GM12878 (cell line): ENCODE measurements around the gene ZNF423. TPM values are rescaled to one million over a fixed set of nuclear protein-coding genes. Genes with fewer than 3 reads are reported as not detected.

Experiments used
- ATAC-seq: fragments of 200-7000 bp; cut with Tn5 transposase; 3 replicates; pipeline ENCODE4 v1.9.1; 2020; ENCODE audit warnings: mild to moderate bottlenecking, moderate library complexity
- BruUV-seq: library from RNA; stranded (reverse); fragments of 400-500 nt; replicated peaks from 2 replicates; lab custom pipeline; 2021; lab: Mats Ljungman, UMichigan
- CTCF ChIA-PET: fragments of 300-600 bp; sonication (Branson Sonifier 250); formaldehyde crosslinking; extraction: SDS; loops from one replicate; lab custom pipeline; 2021; ENCODE audit warnings: inconsistent platforms; lab: Yijun Ruan, JAX
- POLR2A ChIA-PET: fragments of 350-600 bp; formaldehyde crosslinking; extraction: SDS; loops from one replicate; lab custom pipeline; 2021; ENCODE audit warnings: inconsistent platforms; lab: Charles Lee
- RAD21 ChIA-PET: fragments of 300-600 bp; sonication (Branson Sonifier 250); formaldehyde crosslinking; loops from one replicate; lab custom pipeline; 2023; ENCODE audit warnings: antibody characterized with exemption; ENCODE audit not compliant: unreplicated experiment; lab: Charles Lee
- SMC1A ChIA-PET: fragments of 300-600 bp; sonication (Branson Sonifier 250); formaldehyde crosslinking; loops from one replicate; lab custom pipeline; 2023; ENCODE audit not compliant: unreplicated experiment, uncharacterized antibody; lab: Charles Lee
- DNase-seq: peaks from one replicate; pipeline ENCODE4 v3.0.0-alpha.2; 2011; ENCODE audit warnings: low read depth, low spot score
- FAIRE-seq: peaks from 3 replicates; lab custom pipeline; 2011; peaks lifted over from hg19 to GRCh38; lab: Jason Lieb, UNC
- H2AFZ ChIP-seq: 2 replicates; pipeline ENCODE4 v1.6.0; 2011; ENCODE audit warnings: low read depth, low read length, control low read depth; ENCODE audit not compliant: control insufficient read depth
- H3K27ac ChIP-seq: 2 replicates; pipeline ENCODE4 v1.5.1; 2011; ENCODE audit warnings: control low read depth; ENCODE audit not compliant: control insufficient read depth, insufficient read depth
- H3K27me3 ChIP-seq, 2 experiments: replicated peaks in 1 of 2; 2 replicates each; pipeline versions ENCODE4 v1.6.0 to v1.6.1; 2011; ENCODE audit warnings: low read length in 1 of 2; ENCODE audit not compliant: control insufficient read depth in 2 of 2, insufficient read depth in 2 of 2
- H3K36me3 ChIP-seq, 2 experiments: 2 replicates each; pipeline ENCODE4 v1.5.1; 2011; ENCODE audit warnings: low read length in 1 of 2; ENCODE audit not compliant: control insufficient read depth in 2 of 2, insufficient read depth in 2 of 2
- H3K4me1 ChIP-seq: 2 replicates; pipeline ENCODE4 v1.6.1; 2011; ENCODE audit warnings: mild to moderate bottlenecking, low read length, moderate library complexity, mixed read lengths; ENCODE audit not compliant: control insufficient read depth, insufficient read depth
- H3K4me2 ChIP-seq: 2 replicates; pipeline ENCODE4 v1.6.0; 2011; ENCODE audit warnings: control low read depth; ENCODE audit not compliant: control insufficient read depth, insufficient read depth
- H3K4me3 ChIP-seq: fragments of 200-600 bp; sonication (generic); 2 replicates; pipeline ENCODE4 v1.5.1; 2016
- H3K79me2 ChIP-seq: 2 replicates; pipeline ENCODE4 v1.6.0; 2011; ENCODE audit warnings: low read length; ENCODE audit not compliant: control insufficient read depth, insufficient read depth
- H3K9ac ChIP-seq: 2 replicates; pipeline ENCODE4 v1.8.0; 2011; ENCODE audit warnings: low read length, control low read depth, mixed read lengths; ENCODE audit not compliant: control insufficient read depth, insufficient read depth
- H3K9me3 ChIP-seq: replicated peaks from 3 replicates; pipeline ENCODE4 v1.5.1; 2011; ENCODE audit warnings: mild to moderate bottlenecking, low read length; ENCODE audit not compliant: control insufficient read depth, insufficient read depth
- H4K20me1 ChIP-seq: 2 replicates; pipeline ENCODE4 v1.6.0; 2011; ENCODE audit not compliant: control insufficient read depth, insufficient read depth
- ASH2L ChIP-seq: fragments of 300-600, 200-600 bp; sonication (generic); IDR thresholded peaks from 2 replicates; pipeline ENCODE4 v1.6.1; 2017; ENCODE audit warnings: low read depth, mild to moderate bottlenecking, borderline replicate concordance
- ATF7 ChIP-seq: fragments of 450-650 bp; IDR thresholded peaks from 2 replicates; pipeline ENCODE4 v1.6.1; 2016; ENCODE audit warnings: low read depth, mild to moderate bottlenecking
- CTCF ChIP-seq, 3 experiments: IDR thresholded peaks in 2 of 3; conservative IDR thresholded peaks in 1 of 3; 2 replicates each; pipeline ENCODE4 v1.5.1; 2011; ENCODE audit warnings: low read depth in 3 of 3, low read length in 3 of 3, mild to moderate bottlenecking in 3 of 3, control low read depth in 2 of 3, moderate library complexity in 2 of 3, inconsistent platforms in 1 of 3, mixed read lengths in 1 of 3; ENCODE audit not compliant: control insufficient read depth in 2 of 3, insufficient read depth in 1 of 3; ENCODE audit errors: extremely low read depth in 1 of 3
- E4F1 ChIP-seq: fragments of 450-650 bp; IDR thresholded peaks from 2 replicates; pipeline ENCODE4 v1.6.1; 2018; ENCODE audit warnings: borderline replicate concordance, mild to moderate bottlenecking; ENCODE audit not compliant: partially characterized antibody
- IKZF1 ChIP-seq: fragments of 450-650 bp; conservative IDR thresholded peaks from 2 replicates; pipeline ENCODE4 v1.6.1; 2017; ENCODE audit warnings: antibody characterized with exemption, mild to moderate bottlenecking
- IRF3 ChIP-seq: fragments of 450-650 bp; IDR thresholded peaks from 2 replicates; pipeline ENCODE4 v1.6.1; 2014; ENCODE audit warnings: mild to moderate bottlenecking
- LARP7 ChIP-seq: fragments of 450-650 bp; IDR thresholded peaks from 2 replicates; pipeline ENCODE4 v1.6.1; 2017; ENCODE audit warnings: mild to moderate bottlenecking
- MLLT1 ChIP-seq: fragments of 450-650 bp; IDR thresholded peaks from 2 replicates; pipeline ENCODE4 v1.6.1; 2016; ENCODE audit warnings: mild to moderate bottlenecking
- NFYA ChIP-seq: IDR thresholded peaks from 2 replicates; pipeline ENCODE4 v1.6.1; 2011; ENCODE audit warnings: low read depth, mild to moderate bottlenecking, low read length, improper control_type of control experiment, borderline replicate concordance
- POLR2AphosphoS5 ChIP-seq: IDR thresholded peaks from 2 replicates; pipeline ENCODE4 v1.6.1; 2011; ENCODE audit warnings: mild to moderate bottlenecking, low read length, inconsistent platforms
- ZBTB11 ChIP-seq: fragments of 450-650 bp; formaldehyde crosslinking; IDR thresholded peaks from 2 replicates; pipeline ENCODE4 v1.5.0; 2022; ENCODE audit warnings: mild to moderate bottlenecking, missing genetic modification characterization
- ZNF217 ChIP-seq: fragments of 450-650 bp; IDR thresholded peaks from 2 replicates; pipeline ENCODE4 v1.6.1; 2017; ENCODE audit warnings: antibody characterized with exemption, mild to moderate bottlenecking
- WGBS: methylation state at CpG from one replicate; pipeline ENCODE4 v1.1.6; 2016; ENCODE audit warnings: low lambda C conversion rate; ENCODE audit not compliant: insufficient replicate concordance, insufficient coverage; ENCODE audit errors: missing lambda C conversion rate; 5-methylcytosine and 5-hydroxymethylcytosine counted together
- in situ Hi-C: fragments of 300-500 bp; cut with MboI; formaldehyde crosslinking; loops from 9 replicates; pipeline ENCODE4 v1.14.3; 2018; ENCODE audit warnings: mixed read lengths
- intact Hi-C: fragments of 100-400 bp; cut with micrococcal nuclease; formaldehyde crosslinking; loops from one replicate; pipeline ENCODE4 v1.14.2; 2022; ENCODE audit not compliant: unreplicated experiment
- polyA plus RNA-seq, 11 experiments: library from polyadenylated mRNA; depleted of rRNA in 4 of 11; unstranded in 6 of 11; stranded (reverse) in 5 of 11; fragments of >200 nt; fragmentation: Nextera tagmentation in 4 of 11; fragmentation: Illumina TruSeq in 1 of 11; extraction: Ambion mirVana in 4 of 11; extraction: Trizol in 1 of 11; gene quantifications; 1 replicate in 1 of 11; 2 replicates in 10 of 11; pipeline versions ENCODE4 v1.2.1 to v1.2.3, GENCODE V29; 2011 to 2016; ENCODE audit warnings: inconsistent platforms in 2 of 11, missing spikeins in 2 of 11, low read depth in 1 of 11
- total RNA-seq, 4 experiments: library from RNA; depleted of rRNA in 3 of 4; stranded (reverse); fragments of >200 nt in 3 of 4; fragmentation: Illumina TruSeq in 1 of 4; extraction: Trizol in 1 of 4; gene quantifications; 2 replicates each; pipeline versions ENCODE4 v1.2.1 to v1.2.3, GENCODE V29; 2013 to 2021

The ZNF423 gene
- total and polyA plus RNA-seq, 10 of the 15 experiments (the other 5 are each of a cell fraction or from before 2014, with no cell fraction given) = 0.03 to 0.64 (median 0.10) TPM

GRCh38 chr16:49546735-49547134 is 309.2 kb downstream of the ZNF423 start:
- no peak overlapping the region for H2AFZ ChIP-seq
- intact Hi-C loops (no loop called here), in situ Hi-C loops (no loop called here)
- no peak overlapping the region for H3K27ac ChIP-seq
- no peak overlapping the region for H3K4me2 ChIP-seq
- no peak for DNase-seq
- H3K9ac ChIP-seq = no peak overlapping the region
- ChIA-PET POLR2A (no interaction called here), RAD21 (no interaction called here), SMC1A (no interaction called here), CTCF (interaction anchor here (1.1 to 1.5 kb wide), 2 partner anchors 10 to 11 kb away, joined by 3 to 4 read pairs; no protein-coding TSS in a partner anchor)
- H4K20me1 ChIP-seq = no peaks in the 10 kb centered on the region
- no peaks in the 10 kb centered on the region; the same call in 2 of the 3 replicates for H3K9me3 ChIP-seq
- 0% methylated on average over 1 of the region's 1 CpG for WGBS
- H3K4me1 ChIP-seq = no peaks in the 10 kb centered on the region
- H3K27me3 ChIP-seq = no peaks in the 10 kb centered on the region
- no peaks in the 10 kb centered on the region for H3K79me2 ChIP-seq
- no TSS peak for BruUV-seq
- no peak for FAIRE-seq
- H3K36me3 ChIP-seq = no peaks in the 10 kb centered on the region
- no peak overlapping the region for H3K4me3 ChIP-seq
- no peak for ATAC-seq
- TF ChIP-seq ATF7 (no peak), POLR2AphosphoS5 (no peak), LARP7 (no peak), ASH2L (no peak), NFYA (no peak), ZBTB11 (no peak), MLLT1 (no peak), E4F1 (no peak), ZNF217 (no peak), IRF3 (no peak), CTCF (IDR thresholded peaks at IDR 0.05 in 2 of 3, conservative IDR thresholded peaks at IDR 0.05 in 1 of 3; ENCODE audit: control insufficient read depth in 2 of 3, extremely low read depth in 1 of 3, insufficient read depth in 1 of 3, low read depth in 3 of 3, low read length in 3 of 3) (no peak), IKZF1 (no peak)
